ENCODE results near the gene ZMIZ1.

DNA sequence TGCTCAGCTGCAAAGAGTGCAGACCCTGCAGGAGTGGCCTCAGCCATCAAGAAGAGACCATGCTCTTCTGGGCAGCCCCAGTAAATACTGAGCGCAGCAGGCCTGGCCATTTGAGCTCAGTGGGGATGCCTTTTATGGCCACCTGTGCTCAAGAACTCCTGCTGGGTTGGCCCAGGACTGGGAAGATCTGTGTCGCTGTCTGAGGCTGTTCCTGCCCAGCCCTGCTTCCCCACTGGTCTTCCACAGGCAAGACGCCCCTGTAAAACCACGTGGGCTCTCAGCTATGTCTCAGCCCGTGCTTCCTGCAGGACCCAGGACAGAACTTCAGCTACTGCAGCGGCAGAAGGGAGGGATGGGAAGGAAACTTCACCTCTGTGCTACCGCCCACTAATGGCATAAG, 268.0 kb downstream of the ZMIZ1 start:
- no peak for TF ChIP-seq CTCF (IDR thresholded peaks at IDR 0.05)
- no peak for TF ChIP-seq POLR2A (IDR thresholded peaks at IDR 0.05)
- TF ChIP-seq POLR2AphosphoS5 (IDR thresholded peaks at IDR 0.05), result no peak
- no peak for TF ChIP-seq EP300 (IDR thresholded peaks at IDR 0.05)

Measured in suprapubic skin (tissue), 4 donors.